Activated CD8-positive, alpha-beta T cell treated with anti-CD3 and anti-CD28 coated beads for 36 hours (primary cell): Measurements from ENCODE around the gene IL37. TPM values are rescaled to one million over a fixed set of nuclear protein-coding genes. Genes with fewer than 3 reads are reported as not detected.

Experiments
- ATAC-seq: fragments of 200-7000 bp; cut with Tn5 transposase; one replicate; pipeline ENCODE4 v1.10.0; 2021; ENCODE audit warnings: mild to moderate bottlenecking, moderate library complexity
- CTCF ChIA-PET: fragments of 350-600 bp; sonication (Branson Sonifier 250); formaldehyde crosslinking; loops from one replicate; lab custom pipeline; 2021; ENCODE audit warnings: antibody characterized with exemption; lab: Charles Lee
- POLR2A ChIA-PET: fragments of 350-600 bp; sonication (Branson Sonifier 250); formaldehyde crosslinking; loops from one replicate; lab custom pipeline; 2021; ENCODE audit warnings: antibody characterized with exemption; lab: Charles Lee
- DNase-seq: peaks from one replicate; pipeline ENCODE4 v3.0.0-alpha.2; 2020
- H3K27ac Mint-ChIP-seq: one replicate; pipeline ENCODE4 v1.8.0; 2021; ENCODE audit warnings: mild to moderate bottlenecking, mixed read lengths
- H3K27me3 Mint-ChIP-seq: one replicate; pipeline ENCODE4 v1.8.0; 2021; ENCODE audit warnings: mixed read lengths
- H3K36me3 Mint-ChIP-seq: one replicate; pipeline ENCODE4 v1.8.0; 2021; ENCODE audit warnings: low read depth, mixed read lengths
- H3K4me1 Mint-ChIP-seq: one replicate; pipeline ENCODE4 v1.8.0; 2021; ENCODE audit warnings: low read depth, mixed read lengths
- H3K4me3 Mint-ChIP-seq: one replicate; pipeline ENCODE4 v1.8.0; 2021; ENCODE audit warnings: mild to moderate bottlenecking, moderate library complexity, mixed read lengths
- H3K9me3 Mint-ChIP-seq: one replicate; pipeline ENCODE4 v1.8.0; 2021; ENCODE audit warnings: mixed read lengths
- CTCF ChIP-seq: fragments of 200-600 bp; IDR thresholded peaks from one replicate; pipeline ENCODE4 v1.8.0; 2022; ENCODE audit warnings: antibody characterized with exemption, mild to moderate bottlenecking
- intact Hi-C: fragments of 100-400 bp; cut with micrococcal nuclease; formaldehyde crosslinking; loops from one replicate; pipeline ENCODE4 v1.10.0; 2022
- total RNA-seq, 2 experiments: library from RNA; stranded (reverse); gene quantifications; one replicate each; pipeline ENCODE4 v1.2.3, GENCODE V29; 2021

IL37 gene
- total RNA-seq, 2 experiments from 2014 or later = not detected

GRCh38 chr2:112877423-112877822 is 33.5 kb upstream of the IL37 start:
- Mint-ChIP-seq H3K27me3 (peaks cover 4% of the 10 kb centered on the region), H3K27ac (no peak overlapping the region), H3K9me3 (no peaks in the 10 kb centered on the region), H3K4me3 (no peak overlapping the region), H3K4me1 (peaks cover 21% of the 10 kb centered on the region), H3K36me3 (no peaks in the 10 kb centered on the region)
- ChIA-PET CTCF (interaction anchor here (0.9 to 1.3 kb wide), 5 partner anchors 8 to 128 kb away, joined by 3 to 6 read pairs (median 4); no protein-coding TSS in a partner anchor), POLR2A (interaction anchor here (0.8 kb wide), 1 partner anchor 16 kb away, joined by 3 read pairs; no protein-coding TSS in a partner anchor)
- DNase-seq (no peak), ATAC-seq (no peak)
- TF ChIP-seq CTCF = no peak
- intact Hi-C loops = no loop called here

- DNase-seq = no peak
- POLR2A ChIA-PET = no interaction called here
- Mint-ChIP-seq H3K27ac (peak overlapping the region; percentile 74), H3K36me3 (no peaks in the 10 kb centered on the region), H3K27me3 (peaks cover 1% of the 10 kb centered on the region), H3K4me1 (peaks cover 23% of the 10 kb centered on the region), H3K9me3 (no peaks in the 10 kb centered on the region), H3K4me3 (no peak overlapping the region)
- CTCF ChIA-PET = interaction anchor here (1.2 to 1.8 kb wide), 4 partner anchors 10 to 137 kb away, joined by 3 to 7 read pairs (median 4); no protein-coding TSS in a partner anchor
- no peak for ATAC-seq
- no peak for TF ChIP-seq CTCF
- intact Hi-C loops = no loop called here
These were observed 31.4 kb upstream of the IL37 start for GRCh38 chr2:112879491-112880041.

- Mint-ChIP-seq H3K27ac (peak overlapping the region; percentile 74), H3K4me3 (no peak overlapping the region), H3K9me3 (no peaks in the 10 kb centered on the region), H3K4me1 (peaks cover 26% of the 10 kb centered on the region), H3K36me3 (no peaks in the 10 kb centered on the region), H3K27me3 (peaks cover 1% of the 10 kb centered on the region)
- ATAC-seq = peak; percentile 57
- intact Hi-C loops = no loop called here
- TF ChIP-seq CTCF = no peak
- ChIA-PET CTCF (interaction anchor here (1.2 to 1.8 kb wide), 3 partner anchors 10 to 138 kb away, joined by 3 to 7 read pairs (median 5); no protein-coding TSS in a partner anchor), POLR2A (no interaction called here)
- peak; percentile 33 for DNase-seq
These were observed 30.9 kb upstream of the IL37 start for GRCh38 chr2:112880091-112880531.

GRCh38 chr2:112880696-112881095 is 30.3 kb upstream of the IL37 start:
- no peaks in the 10 kb centered on the region for H3K36me3 Mint-ChIP-seq
- ATAC-seq = peak; percentile 24
- intact Hi-C loops = no loop called here
- no peak for TF ChIP-seq CTCF
- peaks cover 29% of the 10 kb centered on the region for H3K4me1 Mint-ChIP-seq
- no peaks in the 10 kb centered on the region for H3K9me3 Mint-ChIP-seq
- H3K4me3 Mint-ChIP-seq = no peak overlapping the region
- DNase-seq = no peak
- POLR2A ChIA-PET = interaction anchor here (0.7 kb wide), 1 partner anchor 417 kb away, joined by 3 read pairs; no protein-coding TSS in a partner anchor
- CTCF ChIA-PET = interaction anchor here (1.2 to 2.5 kb wide), 2 partner anchors 61 to 138 kb away, joined by 3 to 13 read pairs; no protein-coding TSS in a partner anchor
- peak overlapping the region; percentile 74 for H3K27ac Mint-ChIP-seq
- no peaks in the 10 kb centered on the region for H3K27me3 Mint-ChIP-seq
